Duodenal mucosa (tissue), 2 donors: Measurements from ENCODE around the gene UCK2.
A peak's percentile ranks its signal among the peaks of the same experiment; 100 is the strongest.

Experiments
- H3K27ac ChIP-seq: one replicate; pipeline ENCODE4 v1.7.0; 2013; ENCODE audit warnings: low read depth, low read length
- H3K27me3 ChIP-seq, 2 donors: one replicate each; pipeline ENCODE4 v1.7.0; 2013; ENCODE audit warnings: low read length in 2 of 2, control low read depth in 1 of 2; ENCODE audit not compliant: insufficient read depth in 2 of 2, control insufficient read depth in 1 of 2
- H3K36me3 ChIP-seq, 2 donors: one replicate each; pipeline ENCODE4 v1.7.0; 2013; ENCODE audit warnings: low read length in 2 of 2, control low read depth in 1 of 2; ENCODE audit not compliant: insufficient read depth in 2 of 2, control insufficient read depth in 1 of 2
- H3K4me1 ChIP-seq, 2 donors: one replicate each; pipeline ENCODE4 v1.7.0; 2013; ENCODE audit warnings: low read length in 2 of 2, control low read depth in 1 of 2; ENCODE audit not compliant: insufficient read depth in 2 of 2, control insufficient read depth in 1 of 2
- H3K4me3 ChIP-seq, 2 donors: one replicate each; pipeline ENCODE4 v1.7.0; 2013; ENCODE audit warnings: low read length in 2 of 2, low read depth in 1 of 2
- H3K9ac ChIP-seq, 2 donors: one replicate each; pipeline ENCODE4 v1.7.0; 2013; ENCODE audit warnings: low read length in 2 of 2, low read depth in 1 of 2
- H3K9me3 ChIP-seq, 2 donors: one replicate each; pipeline ENCODE4 v1.7.0; 2013; ENCODE audit warnings: low read length in 2 of 2, control low read depth in 1 of 2; ENCODE audit not compliant: control insufficient read depth in 1 of 2

The UCK2 gene

DNA sequence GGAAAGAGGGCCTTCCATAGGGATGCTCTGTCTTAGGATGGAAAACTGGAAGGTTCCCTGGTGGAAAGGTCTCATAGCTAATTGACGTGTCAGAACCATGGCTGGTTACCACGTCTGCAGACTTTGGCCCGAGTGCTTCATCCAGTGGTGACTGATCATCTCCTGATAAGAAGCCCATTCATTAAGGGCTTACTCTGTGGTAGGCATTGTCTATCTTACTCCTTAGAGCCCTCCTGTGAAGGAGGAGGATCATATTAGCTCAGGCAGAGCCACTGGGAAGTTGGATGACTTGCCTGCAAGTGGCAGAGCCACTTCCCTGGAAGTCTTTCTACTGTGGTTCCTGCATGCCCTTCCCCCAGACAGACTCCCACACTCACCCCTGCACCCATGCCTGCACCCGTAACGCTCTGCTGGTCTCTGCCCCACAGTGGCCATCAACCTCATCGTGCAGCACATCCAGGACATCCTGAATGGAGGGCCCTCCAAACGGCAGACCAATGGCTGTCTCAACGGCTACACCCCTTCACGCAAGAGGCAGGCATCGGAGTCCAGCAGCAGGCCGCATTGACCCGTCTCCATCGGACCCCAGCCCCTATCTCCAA is 79.9 kb downstream of the UCK2 start:
- Histone ChIP-seq H3K9ac (no peak overlapping the region), H3K9me3 (no peaks in the 10 kb centered on the region), H3K4me1 (peaks cover 28 to 35% of the 10 kb centered on the region in 2 donors), H3K27ac (no peak overlapping the region), H3K36me3 (peaks cover 8 to 43% of the 10 kb centered on the region in 2 donors), H3K4me3 (no peak overlapping the region), H3K27me3 (no peaks in the 10 kb centered on the region)

DNA sequence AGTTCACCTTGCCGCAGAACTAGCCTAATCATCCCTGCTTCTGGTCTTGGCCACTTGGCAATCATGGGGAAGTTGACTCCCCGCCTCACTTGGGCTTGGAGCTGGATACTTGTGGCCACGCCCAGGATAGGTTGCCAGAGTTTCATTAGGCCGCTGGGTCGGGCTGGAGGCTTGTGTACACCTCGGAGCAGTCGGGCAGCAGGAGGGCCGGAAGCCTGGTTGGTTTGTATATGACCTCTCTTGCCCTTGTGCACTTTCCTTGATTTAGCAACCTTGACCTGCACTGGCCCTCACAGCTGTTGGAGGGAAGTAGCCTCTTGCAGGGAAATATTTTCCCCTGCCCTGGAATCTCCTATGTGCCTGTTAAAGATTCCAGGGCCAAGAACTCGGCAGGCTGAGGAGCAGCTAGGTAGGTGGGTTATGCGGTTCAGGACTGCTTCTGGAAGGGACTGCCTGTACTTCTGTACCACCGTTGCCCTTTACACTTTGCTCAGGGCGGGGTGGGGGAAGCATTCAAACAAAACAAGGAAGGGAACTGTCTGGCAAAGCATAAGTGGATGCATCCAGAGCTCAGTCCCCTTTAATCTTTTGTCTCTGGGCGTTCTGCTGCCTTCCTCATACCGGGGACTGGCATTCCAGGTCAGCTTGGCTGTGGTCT is 83.5 kb downstream of the UCK2 start:
- H3K27ac ChIP-seq: peak overlapping the region; percentile 44
- peaks cover 44 to 48% of the 10 kb centered on the region in 2 donors for H3K4me1 ChIP-seq
- H3K27me3 ChIP-seq: no peaks in the 10 kb centered on the region
- H3K36me3 ChIP-seq: peaks cover 5 to 19% of the 10 kb centered on the region in 2 donors
- H3K9me3 ChIP-seq: no peaks in the 10 kb centered on the region
- H3K4me3 ChIP-seq: peak overlapping the region; percentile 45 to 53
- peak overlapping the region; percentile 20 to 34 for H3K9ac ChIP-seq

DNA sequence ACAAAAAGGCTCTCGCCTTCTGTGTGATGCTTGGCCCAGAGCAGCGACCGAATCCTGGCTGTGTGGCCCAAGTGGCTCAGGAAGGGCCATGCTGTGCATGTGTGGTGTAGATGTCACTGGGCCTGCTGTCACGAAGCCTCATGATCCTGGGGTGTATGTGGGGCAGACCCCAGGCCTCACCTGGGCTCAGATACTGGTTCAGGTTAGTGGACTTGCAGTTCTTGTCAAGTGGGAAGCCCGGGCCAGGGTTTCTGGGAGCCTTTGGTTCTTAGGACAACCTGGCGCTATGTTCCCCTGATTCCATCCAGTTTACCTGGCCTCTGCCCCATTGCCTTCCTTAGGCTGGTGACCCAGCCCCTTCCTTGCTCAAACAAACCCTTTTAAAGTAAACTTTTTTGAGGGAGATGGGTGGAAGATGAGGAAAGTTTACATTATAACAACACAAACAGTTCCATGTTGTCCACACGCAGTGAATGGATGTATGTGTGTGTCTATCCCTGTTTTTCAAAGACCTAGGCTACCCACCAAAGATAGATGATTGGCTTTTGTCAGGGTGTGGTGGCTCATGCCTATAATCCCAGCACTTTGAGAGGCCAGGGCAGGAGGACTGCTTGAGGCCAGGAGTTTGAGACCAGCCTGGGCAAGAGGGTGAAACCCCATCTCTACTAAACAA is 84.3 kb downstream of the UCK2 start:
- Histone ChIP-seq H3K9ac (peak overlapping the region in 1 of 2 donors; percentile 20), H3K27me3 (no peaks in the 10 kb centered on the region), H3K4me1 (peaks cover 47 to 52% of the 10 kb centered on the region in 2 donors), H3K9me3 (no peaks in the 10 kb centered on the region), H3K27ac (peak overlapping the region; percentile 44), H3K36me3 (peaks cover 3 to 17% of the 10 kb centered on the region in 2 donors), H3K4me3 (peak overlapping the region; percentile 45 to 53)

DNA sequence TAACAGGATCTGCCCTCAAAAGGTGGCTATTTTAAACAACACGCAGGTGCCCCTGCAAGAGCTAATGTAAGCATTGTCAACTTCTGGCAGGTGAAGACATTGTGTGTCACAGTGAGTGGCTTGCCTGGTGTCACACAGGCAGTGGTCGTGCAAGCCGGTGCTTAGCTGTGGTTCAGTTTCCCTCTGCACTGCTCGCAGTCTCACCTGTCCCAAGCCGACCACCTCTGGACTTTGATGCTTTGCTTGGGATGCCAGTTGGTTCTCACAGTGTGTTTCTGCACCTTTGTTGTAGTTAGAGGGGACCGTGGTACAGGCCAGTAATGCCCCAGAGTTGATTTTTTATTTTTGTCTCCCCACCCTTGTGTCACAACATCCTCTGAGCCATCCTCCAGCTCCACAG is 85.2 kb downstream of the UCK2 start:
- no peak overlapping the region for H3K9ac ChIP-seq
- peaks cover 42 to 52% of the 10 kb centered on the region in 2 donors for H3K4me1 ChIP-seq
- no peak overlapping the region for H3K4me3 ChIP-seq
- H3K27ac ChIP-seq: no peak overlapping the region
- peaks cover 3 to 15% of the 10 kb centered on the region in 2 donors for H3K36me3 ChIP-seq
- no peaks in the 10 kb centered on the region for H3K27me3 ChIP-seq
- H3K9me3 ChIP-seq: no peaks in the 10 kb centered on the region

DNA sequence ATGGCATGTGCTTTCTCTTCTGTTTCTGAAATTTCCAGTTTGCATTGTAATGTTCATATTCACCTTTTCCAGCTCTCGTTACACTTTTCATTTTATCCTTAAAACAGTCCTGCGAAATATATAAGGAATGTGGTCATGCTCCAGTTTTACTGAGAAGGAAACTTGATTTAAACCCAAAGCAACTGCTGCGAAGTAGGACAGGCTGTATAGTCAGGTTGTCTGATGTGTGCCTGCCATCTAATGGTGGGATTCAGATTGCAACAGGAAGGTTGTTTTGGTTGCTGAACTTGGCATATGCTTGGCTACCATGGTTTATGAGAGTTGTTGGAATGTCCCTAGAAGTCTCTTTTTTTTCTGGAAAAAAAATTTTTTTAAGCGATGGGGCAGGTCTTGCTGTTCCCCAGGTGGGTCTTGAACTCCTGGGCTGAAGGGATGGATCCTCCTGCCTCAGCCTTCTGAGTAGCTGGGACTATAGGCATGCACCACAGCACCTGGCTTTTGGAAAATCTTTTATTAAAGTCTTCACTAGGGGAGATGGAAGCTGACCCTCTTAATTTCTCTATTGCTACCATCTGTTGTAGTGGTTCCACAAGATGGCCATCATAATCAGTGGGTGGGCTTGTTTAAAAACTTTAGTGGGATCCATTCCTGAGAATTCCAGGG is 86.9 kb downstream of the UCK2 start:
- H3K4me3 ChIP-seq: no peak overlapping the region
- H3K27ac ChIP-seq: no peak overlapping the region
- H3K9me3 ChIP-seq: no peaks in the 10 kb centered on the region
- H3K4me1 ChIP-seq: peaks cover 40 to 52% of the 10 kb centered on the region in 2 donors
- H3K9ac ChIP-seq: no peak overlapping the region
- H3K27me3 ChIP-seq: no peaks in the 10 kb centered on the region
- H3K36me3 ChIP-seq: peaks cover 3 to 4% of the 10 kb centered on the region in 2 donors

DNA sequence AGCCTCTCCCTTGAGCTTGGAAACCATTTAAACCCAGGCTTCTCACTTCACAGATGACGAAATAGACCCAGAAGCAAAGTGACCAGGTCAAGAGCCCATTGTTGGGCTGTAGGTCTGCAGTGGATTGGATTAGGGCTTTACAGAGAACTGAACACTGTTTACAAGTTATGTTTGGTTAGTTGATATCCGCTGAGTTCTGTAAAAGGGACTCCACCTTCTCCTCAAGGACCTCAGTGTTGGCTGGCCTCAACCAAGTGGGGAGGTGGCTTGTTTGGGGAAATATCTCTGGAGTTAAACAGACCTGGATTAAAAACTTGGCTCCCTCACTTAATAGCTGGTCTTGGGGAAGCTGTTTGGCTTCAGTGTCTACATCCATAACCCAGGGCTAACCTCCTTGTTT is 88.1 kb downstream of the UCK2 start:
- peaks cover 28 to 40% of the 10 kb centered on the region in 2 donors for H3K4me1 ChIP-seq
- no peak overlapping the region for H3K27ac ChIP-seq
- no peaks in the 10 kb centered on the region for H3K9me3 ChIP-seq
- H3K9ac ChIP-seq: peak overlapping the region in 1 of 2 donors; percentile 6
- H3K27me3 ChIP-seq: no peaks in the 10 kb centered on the region
- H3K36me3 ChIP-seq: no peaks in the 10 kb centered on the region
- no peak overlapping the region for H3K4me3 ChIP-seq

DNA sequence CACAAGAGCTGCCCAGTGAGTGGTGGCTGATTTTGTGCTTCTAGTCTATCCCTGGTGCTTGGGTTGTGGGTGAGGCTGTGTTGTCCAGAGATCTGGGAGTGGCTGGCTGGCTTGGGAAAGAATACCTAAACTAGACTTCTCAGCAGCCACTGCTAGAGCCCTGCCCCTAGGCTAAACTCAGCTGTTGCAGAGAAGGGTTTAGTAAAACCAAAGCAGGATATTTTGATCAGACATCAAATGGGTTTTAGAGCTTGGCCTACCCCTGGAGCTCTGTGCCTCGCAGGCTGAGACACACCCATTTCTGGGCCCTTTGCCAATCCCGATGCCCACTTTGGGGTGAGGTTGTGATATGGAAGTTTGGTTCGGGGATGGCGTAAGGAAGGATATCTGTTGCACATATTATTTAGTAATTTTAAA is 88.5 kb downstream of the UCK2 start:
- no peaks in the 10 kb centered on the region for H3K27me3 ChIP-seq
- H3K36me3 ChIP-seq: no peaks in the 10 kb centered on the region
- H3K27ac ChIP-seq: no peak overlapping the region
- H3K9me3 ChIP-seq: no peaks in the 10 kb centered on the region
- peak overlapping the region in 1 of 2 donors; percentile 6 for H3K9ac ChIP-seq
- peaks cover 23 to 35% of the 10 kb centered on the region in 2 donors for H3K4me1 ChIP-seq
- no peak overlapping the region for H3K4me3 ChIP-seq

DNA sequence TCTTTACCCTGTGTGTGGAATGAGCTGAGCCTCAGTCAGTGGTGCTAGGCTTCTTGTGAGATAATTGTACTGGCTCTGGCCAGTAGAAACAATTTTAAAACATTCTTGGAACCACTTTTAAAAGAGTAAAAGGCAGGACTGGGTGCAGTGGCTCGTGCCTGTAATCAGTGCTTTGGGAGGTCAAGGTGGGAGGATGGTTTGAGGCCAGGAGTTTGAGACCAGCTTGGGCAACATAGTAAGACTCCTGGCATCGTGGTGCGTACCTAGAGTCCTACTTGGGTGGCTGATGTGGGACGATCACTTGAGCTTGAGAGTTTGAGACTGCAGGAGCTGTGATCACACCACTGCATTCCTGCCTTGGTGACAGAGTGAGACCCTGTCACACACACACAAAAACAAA is 89.8 kb downstream of the UCK2 start:
- Histone ChIP-seq H3K4me3 (no peak overlapping the region), H3K27me3 (no peaks in the 10 kb centered on the region), H3K9ac (no peak overlapping the region), H3K27ac (no peak overlapping the region), H3K9me3 (no peaks in the 10 kb centered on the region), H3K4me1 (peaks cover 14 to 26% of the 10 kb centered on the region in 2 donors), H3K36me3 (no peaks in the 10 kb centered on the region)

DNA sequence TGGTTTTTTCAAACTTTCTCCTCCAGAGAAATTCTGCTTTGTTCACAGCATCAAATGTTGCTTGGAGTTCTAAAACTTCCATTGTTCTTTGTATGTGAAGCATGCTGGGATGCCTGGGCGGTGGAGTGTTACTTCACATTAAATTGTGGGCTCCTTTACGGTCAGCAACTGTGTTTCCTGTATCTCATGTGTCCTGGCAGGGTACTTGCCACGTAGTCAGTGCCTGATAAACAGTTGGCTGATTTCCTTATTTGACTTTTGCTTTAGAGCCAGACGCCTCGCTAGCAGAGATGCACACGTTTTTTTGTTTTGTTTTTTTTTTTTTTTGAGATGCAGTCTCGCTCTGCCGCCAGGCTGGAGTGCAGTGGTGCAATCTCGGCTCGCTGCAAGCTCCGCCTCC is 96.7 kb downstream of the UCK2 start:
- Histone ChIP-seq H3K36me3 (no peaks in the 10 kb centered on the region), H3K9me3 (no peaks in the 10 kb centered on the region), H3K27me3 (no peaks in the 10 kb centered on the region), H3K27ac (no peak overlapping the region), H3K4me3 (no peak overlapping the region), H3K4me1 (no peaks in the 10 kb centered on the region), H3K9ac (no peak overlapping the region)
